ENCODE results near the gene HOXA7.

Gene HOXA7

DNA sequence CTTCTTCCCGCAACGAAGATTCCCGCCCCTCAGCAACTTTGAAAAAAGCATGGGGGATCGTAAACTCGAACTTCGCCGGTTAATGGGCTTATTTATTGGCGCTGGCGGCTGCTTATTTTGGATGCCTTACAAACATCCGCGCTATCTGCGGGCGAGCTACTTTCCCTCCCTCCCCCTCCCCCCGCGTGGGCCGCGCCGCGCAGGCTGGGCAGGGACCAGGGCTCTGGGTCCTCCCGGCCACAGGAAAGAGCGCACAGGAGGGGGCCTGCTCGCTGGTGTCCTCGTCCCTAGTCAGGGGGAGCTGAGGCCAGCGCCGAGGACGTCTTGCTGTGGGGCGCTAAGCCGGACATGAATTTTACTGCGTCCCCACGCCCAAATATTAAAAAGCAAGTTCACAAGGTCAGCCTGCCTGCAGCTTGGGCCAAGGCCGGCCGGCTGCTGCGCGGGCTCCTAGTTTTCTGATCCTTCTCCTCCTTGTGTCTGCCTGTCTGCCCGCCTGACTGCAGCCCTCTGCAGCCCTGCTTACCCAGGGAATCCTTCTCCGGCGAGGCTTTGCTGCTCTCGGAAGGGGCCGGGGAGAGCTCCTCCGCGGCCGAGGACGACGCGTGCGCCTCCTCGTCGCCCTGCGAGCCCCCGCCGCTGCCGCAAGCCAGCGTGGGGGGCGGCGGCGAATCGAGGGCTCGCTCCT, 16.5 kb upstream of the HOXA7 start:
- Histone ChIP-seq H4K20me1 (ENCODE audit: insufficient read depth, low read length) (no peaks in the 10 kb centered on the region), H2AFZ (ENCODE audit: low read depth, low read length) (no peak overlapping the region), H3K36me3 (ENCODE audit: insufficient read depth, low read length) (no peaks in the 10 kb centered on the region), H3K9me3 (ENCODE audit: insufficient read depth, low read length, severe bottlenecking) (no peaks in the 10 kb centered on the region), H3K79me2 (ENCODE audit: insufficient read depth, low read length) (no peaks in the 10 kb centered on the region), H3K4me2 (ENCODE audit: insufficient read depth, low read length) (no peak overlapping the region), H3K27me3 (ENCODE audit: insufficient read depth, low read length, poor library complexity) (peaks cover 10% of the 10 kb centered on the region), H3K9ac (ENCODE audit: low read depth, low read length) (no peak overlapping the region), H3K27ac (ENCODE audit: low read length) (no peak overlapping the region), H3K4me3 (ENCODE audit: low read depth in 1 of 2, low read length in 2 of 2) (no peak overlapping the region), H3K4me1 (ENCODE audit: insufficient read depth, low read length) (no peaks in the 10 kb centered on the region)
- no peak for DNase-seq
- TF ChIP-seq EZH2 (IDR thresholded peaks at IDR 0.05; ENCODE audit: borderline replicate concordance, low read depth, low read length, severe bottlenecking), result no peak
- TF ChIP-seq CTCF (IDR thresholded peaks at IDR 0.05; ENCODE audit: borderline replicate concordance, extremely low read depth, low read length, poor library complexity, severe bottlenecking), result no peak
- no peak for ATAC-seq (ENCODE audit: insufficient read depth, low read depth)

- no peak for TF ChIP-seq EZH2 (IDR thresholded peaks at IDR 0.05; ENCODE audit: borderline replicate concordance, low read depth, low read length, severe bottlenecking)
- TF ChIP-seq CTCF (IDR thresholded peaks at IDR 0.05; ENCODE audit: borderline replicate concordance, extremely low read depth, low read length, poor library complexity, severe bottlenecking), result no peak
- H3K4me2 ChIP-seq (ENCODE audit: insufficient read depth, low read length), result no peak overlapping the region
- no peak overlapping the region for H3K27ac ChIP-seq (ENCODE audit: low read length)
- peaks cover 7% of the 10 kb centered on the region for H3K27me3 ChIP-seq (ENCODE audit: insufficient read depth, low read length, poor library complexity)
- no peak for DNase-seq
- no peaks in the 10 kb centered on the region for H3K4me1 ChIP-seq (ENCODE audit: insufficient read depth, low read length)
- no peak for ATAC-seq (ENCODE audit: insufficient read depth, low read depth)
- H3K79me2 ChIP-seq (ENCODE audit: insufficient read depth, low read length), result no peaks in the 10 kb centered on the region
- H3K36me3 ChIP-seq (ENCODE audit: insufficient read depth, low read length), result no peaks in the 10 kb centered on the region
- no peak overlapping the region for H3K9ac ChIP-seq (ENCODE audit: low read depth, low read length)
- no peak overlapping the region for H2AFZ ChIP-seq (ENCODE audit: low read depth, low read length)
- H4K20me1 ChIP-seq (ENCODE audit: insufficient read depth, low read length), result no peaks in the 10 kb centered on the region
- no peak overlapping the region for H3K4me3 ChIP-seq (ENCODE audit: low read depth in 1 of 2, low read length in 2 of 2)
- no peaks in the 10 kb centered on the region for H3K9me3 ChIP-seq (ENCODE audit: insufficient read depth, low read length, severe bottlenecking)
Measured at GRCh38 chr7:27172315-27172774, 15.9 kb upstream of the HOXA7 start.

- DNase-seq (no peak), ATAC-seq (ENCODE audit: insufficient read depth, low read depth) (0 out of 3 replicates have a peak, but pooled peaks have one; percentile 37)
- Histone ChIP-seq H3K79me2 (ENCODE audit: insufficient read depth, low read length) (no peaks in the 10 kb centered on the region), H3K4me3 (ENCODE audit: low read depth in 1 of 2, low read length in 2 of 2) (no peak overlapping the region), H3K4me1 (ENCODE audit: insufficient read depth, low read length) (no peaks in the 10 kb centered on the region), H3K27me3 (ENCODE audit: insufficient read depth, low read length, poor library complexity) (peaks cover 7% of the 10 kb centered on the region), H2AFZ (ENCODE audit: low read depth, low read length) (no peak overlapping the region), H3K9ac (ENCODE audit: low read depth, low read length) (no peak overlapping the region), H3K4me2 (ENCODE audit: insufficient read depth, low read length) (no peak overlapping the region), H3K36me3 (ENCODE audit: insufficient read depth, low read length) (no peaks in the 10 kb centered on the region), H3K9me3 (ENCODE audit: insufficient read depth, low read length, severe bottlenecking) (no peaks in the 10 kb centered on the region), H4K20me1 (ENCODE audit: insufficient read depth, low read length) (no peaks in the 10 kb centered on the region), H3K27ac (ENCODE audit: low read length) (no peak overlapping the region)
- TF ChIP-seq CTCF (IDR thresholded peaks at IDR 0.05; ENCODE audit: borderline replicate concordance, extremely low read depth, low read length, poor library complexity, severe bottlenecking) (peak; percentile 5), EZH2 (IDR thresholded peaks at IDR 0.05; ENCODE audit: borderline replicate concordance, low read depth, low read length, severe bottlenecking) (no peak)
Measured at GRCh38 chr7:27171637-27172314, 15.3 kb upstream of the HOXA7 start.
